Renal pelvis (tissue), 3 donors: ENCODE data around the gene SYAP1. TPM values are rescaled to one million over a fixed set of nuclear protein-coding genes. Genes with fewer than 3 reads are reported as not detected.

ENCODE experiments used
- polyA plus RNA-seq, 3 donors: library from polyadenylated mRNA; unstranded; fragments of 120-200 nt; gene quantifications; one replicate each; pipeline ENCODE4 v1.2.1, GENCODE V29; 2013; ENCODE audit not compliant: insufficient read length in 3 of 3

SYAP1 gene
- polyA plus RNA-seq, 3 donors = 26.6 to 33.4 (median 28.8) TPM

Other genes with a start within 250 kb of the SYAP1 start
- gene S100G, start 69.5 kb upstream of the SYAP1 start, polyA plus RNA-seq = not detected
- 10 to 100 TPM; 34.0 to 44.5 (median 42.3) TPM for gene CTPS2, start 6.9 kb upstream of the SYAP1 start, polyA plus RNA-seq
- 10 to 100 TPM; 14.2 to 21.1 (median 17.5) TPM for gene TXLNG, start 66.9 kb downstream of the SYAP1 start, polyA plus RNA-seq
- 100 to 1,000 TPM; 191 to 215 (median 198) TPM for gene RBBP7, start 150.8 kb downstream of the SYAP1 start, polyA plus RNA-seq
- 10 to 100 TPM; 16.3 to 21.9 (median 18.9) TPM for gene REPS2, start 227.0 kb downstream of the SYAP1 start, polyA plus RNA-seq